Prostate gland (tissue), 2 donors: ENCODE measurements around the gene CABP2. TPM values are rescaled to one million over a fixed set of nuclear protein-coding genes. Genes with fewer than 3 reads are reported as not detected.
"Not testable (repeated sequence)": the region's sequence is repeated elsewhere in the genome, so short reads cannot be mapped to it uniquely, and the experiment has no call there.

Source experiments
- DNase-seq: peaks from one replicate; pipeline ENCODE4 v3.0.0-alpha.2; 2019; ENCODE audit warnings: low spot score
- H3K27ac ChIP-seq, 2 donors: fragments of 200-600 bp; sonication (generic); 2 replicates each; pipeline ENCODE4 v1.5.1; 2017 to 2019
- H3K27me3 ChIP-seq: fragments of 200-600 bp; sonication (generic); replicated peaks from 2 replicates; pipeline ENCODE4 v1.5.1; 2019; ENCODE audit not compliant: insufficient read depth
- H3K36me3 ChIP-seq, 2 donors: fragments of 200-600 bp; sonication (generic); 1 replicate in 1 of 2; 2 replicates in 1 of 2; pipeline versions ENCODE4 v1.5.1 to v1.8.1; 2017 to 2019
- H3K4me1 ChIP-seq: fragments of 200-600 bp; sonication (generic); replicated peaks from 2 replicates; pipeline ENCODE4 v1.5.1; 2019
- H3K4me3 ChIP-seq, 2 donors: fragments of 200-600 bp; sonication (generic); 2 replicates each; pipeline ENCODE4 v1.5.1; 2017 to 2019
- H3K9me3 ChIP-seq: fragments of 200-600 bp; sonication (generic); 2 replicates; pipeline ENCODE4 v1.5.1; 2017
- POLR2A ChIP-seq: fragments of 450-650 bp; IDR thresholded peaks from one replicate; pipeline ENCODE4 v1.6.1; 2016; ENCODE audit warnings: antibody characterized with exemption, mild to moderate bottlenecking
- POLR2AphosphoS5 ChIP-seq: sonication (generic); formaldehyde crosslinking; IDR thresholded peaks from one replicate; pipeline ENCODE4 v1.6.1; 2017; ENCODE audit warnings: antibody characterized with exemption
- WGBS: methylation state at CpG from one replicate; pipeline ENCODE4 v1.1.5; 2018; 5-methylcytosine and 5-hydroxymethylcytosine counted together
- intact Hi-C: fragments of 100-400 bp; cut with DNase I; formaldehyde crosslinking; loops from one replicate; pipeline ENCODE4 v1.14.2; 2022
- total RNA-seq, 2 donors: library from RNA; depleted of rRNA; stranded (reverse); fragments of >200 nt; gene quantifications; one replicate each; pipeline ENCODE4 v1.1.0, GENCODE V29; 2016
- TF ChIP-seq, protein P1 (sequence below), 4 experiments: fragments of 200-600 bp in 2 of 4; fragments of 450-650 bp in 2 of 4; sonication (generic) in 2 of 4; IDR thresholded peaks; 1 replicate in 3 of 4; 2 replicates in 1 of 4; pipeline ENCODE4 v1.5.1; 2016 to 2019; ENCODE audit warnings: antibody characterized with exemption in 4 of 4, mild to moderate bottlenecking in 2 of 4, moderate library complexity in 2 of 4

The CABP2 gene
- total RNA-seq, 2 donors from 2014 or later: not detected

DNA sequence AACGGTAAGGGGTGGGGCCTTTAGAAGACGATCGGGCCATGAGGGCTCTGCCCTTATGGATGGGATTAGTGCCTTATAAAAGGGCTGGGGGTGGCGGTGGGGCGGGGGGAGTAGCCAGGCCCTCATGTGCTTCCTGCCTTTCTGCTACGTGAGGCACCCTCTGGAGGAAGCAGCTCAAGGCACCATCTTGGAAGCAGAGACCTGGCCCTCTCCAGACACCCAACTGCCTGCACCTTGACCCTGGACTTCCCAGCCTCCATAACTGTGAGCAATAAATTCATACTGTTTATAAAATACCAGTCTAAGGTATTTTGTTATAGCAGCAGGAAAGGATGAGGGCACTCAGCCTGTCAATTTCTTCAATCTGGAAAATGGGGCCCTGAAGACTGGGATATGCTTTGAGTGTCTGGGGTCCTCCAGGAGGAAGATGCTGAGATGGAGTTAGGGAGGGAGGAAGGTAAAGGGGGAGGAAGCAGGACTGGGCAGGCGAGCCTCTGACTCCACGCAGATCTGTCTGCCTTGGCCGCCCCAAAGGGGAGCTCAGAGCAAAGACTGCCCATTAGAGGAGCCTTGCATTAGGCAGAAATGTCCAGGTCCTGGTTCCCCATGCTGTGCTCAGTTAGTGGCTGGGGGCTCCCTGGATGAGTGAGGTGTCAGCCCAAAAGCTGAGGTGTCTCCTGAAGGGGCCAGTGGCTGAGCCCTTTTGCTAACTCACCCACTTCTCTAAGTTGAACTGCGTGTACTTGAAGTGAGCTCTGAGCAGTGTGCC lies 5.3 kb downstream of the CABP2 start:
- intact Hi-C loops: no loop called here

DNA sequence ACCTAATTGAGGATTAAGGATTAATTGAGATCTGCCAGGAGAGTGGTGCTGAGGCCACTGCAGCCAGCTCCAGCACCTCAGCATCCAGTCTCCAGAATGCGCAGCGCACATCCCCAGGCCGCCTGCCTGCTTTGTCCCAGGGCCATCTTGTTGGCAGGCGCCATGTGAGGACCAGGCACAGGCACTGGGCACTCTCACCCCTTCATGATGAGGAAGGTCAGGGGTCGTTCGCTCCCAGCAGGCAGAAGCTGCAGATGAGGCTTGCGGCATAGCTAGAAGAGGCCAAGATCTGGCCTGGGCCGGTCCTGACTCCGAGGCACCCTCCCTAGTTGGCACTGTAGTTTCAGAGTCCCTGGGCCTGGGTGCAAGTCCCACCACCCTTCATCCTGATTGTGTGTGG lies 6.4 kb downstream of the CABP2 start:
- Histone ChIP-seq H3K4me1 (no peaks in the 10 kb centered on the region), H3K4me3 (no peak overlapping the region), H3K36me3 (no peaks in the 10 kb centered on the region), H3K9me3 (no peaks in the 10 kb centered on the region), H3K27ac (no peak overlapping the region), H3K27me3 (no peaks in the 10 kb centered on the region)
- intact Hi-C loops: no loop called here
- WGBS: 92% methylated on average over 9 of the region's 9 CpGs
- TF ChIP-seq POLR2AphosphoS5 (no peak), POLR2A (no peak)
- TF ChIP-seq, protein P1, sequence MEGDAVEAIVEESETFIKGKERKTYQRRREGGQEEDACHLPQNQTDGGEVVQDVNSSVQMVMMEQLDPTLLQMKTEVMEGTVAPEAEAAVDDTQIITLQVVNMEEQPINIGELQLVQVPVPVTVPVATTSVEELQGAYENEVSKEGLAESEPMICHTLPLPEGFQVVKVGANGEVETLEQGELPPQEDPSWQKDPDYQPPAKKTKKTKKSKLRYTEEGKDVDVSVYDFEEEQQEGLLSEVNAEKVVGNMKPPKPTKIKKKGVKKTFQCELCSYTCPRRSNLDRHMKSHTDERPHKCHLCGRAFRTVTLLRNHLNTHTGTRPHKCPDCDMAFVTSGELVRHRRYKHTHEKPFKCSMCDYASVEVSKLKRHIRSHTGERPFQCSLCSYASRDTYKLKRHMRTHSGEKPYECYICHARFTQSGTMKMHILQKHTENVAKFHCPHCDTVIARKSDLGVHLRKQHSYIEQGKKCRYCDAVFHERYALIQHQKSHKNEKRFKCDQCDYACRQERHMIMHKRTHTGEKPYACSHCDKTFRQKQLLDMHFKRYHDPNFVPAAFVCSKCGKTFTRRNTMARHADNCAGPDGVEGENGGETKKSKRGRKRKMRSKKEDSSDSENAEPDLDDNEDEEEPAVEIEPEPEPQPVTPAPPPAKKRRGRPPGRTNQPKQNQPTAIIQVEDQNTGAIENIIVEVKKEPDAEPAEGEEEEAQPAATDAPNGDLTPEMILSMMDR (IDR thresholded peaks at IDR 0.05): no peak
- DNase-seq: no peak

More for the DNA sequence above, 5.3 kb downstream of the CABP2 start:
- DNase-seq: no peak
- H3K4me3 ChIP-seq: no peak overlapping the region
- H3K27ac ChIP-seq: no peak overlapping the region
- WGBS: 65% methylated on average over 10 of the region's 10 CpGs
- H3K27me3 ChIP-seq: no peaks in the 10 kb centered on the region
- H3K36me3 ChIP-seq: no peaks in the 10 kb centered on the region
- H3K4me1 ChIP-seq: no peaks in the 10 kb centered on the region
- H3K9me3 ChIP-seq: no peaks in the 10 kb centered on the region
- TF ChIP-seq POLR2AphosphoS5 (no peak), POLR2A (no peak)
- TF ChIP-seq, protein P1 (IDR thresholded peaks at IDR 0.05): no peak

DNA sequence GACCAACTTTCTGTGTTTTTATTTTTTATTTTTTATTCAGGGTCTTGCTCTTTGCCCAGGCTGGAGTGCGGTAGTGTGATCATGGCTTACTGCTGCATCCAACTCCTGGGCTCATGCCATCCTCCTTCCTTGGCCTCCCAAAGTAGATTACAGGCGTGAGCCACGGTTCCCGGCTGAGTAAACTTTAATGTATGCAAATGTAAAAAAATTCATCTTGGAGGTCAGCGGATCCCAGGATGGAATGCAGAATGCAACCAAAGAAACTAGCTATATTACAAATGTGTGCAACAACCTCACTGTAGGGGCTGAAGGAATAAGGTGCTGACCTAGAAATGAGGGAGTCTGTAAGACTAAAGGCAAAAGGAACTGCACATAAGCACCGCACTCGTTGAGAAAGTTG lies 9.1 kb downstream of the CABP2 start:
- no peak for DNase-seq
- H3K9me3 ChIP-seq: no peaks in the 10 kb centered on the region
- WGBS: 67% methylated on average over 7 of the region's 7 CpGs
- no peaks in the 10 kb centered on the region for H3K27me3 ChIP-seq
- H3K4me1 ChIP-seq: no peaks in the 10 kb centered on the region
- H3K27ac ChIP-seq: no peak overlapping the region
- H3K36me3 ChIP-seq: no peaks in the 10 kb centered on the region
- intact Hi-C loops: no loop called here
- no peak overlapping the region for H3K4me3 ChIP-seq
- TF ChIP-seq POLR2AphosphoS5: no peak

DNA sequence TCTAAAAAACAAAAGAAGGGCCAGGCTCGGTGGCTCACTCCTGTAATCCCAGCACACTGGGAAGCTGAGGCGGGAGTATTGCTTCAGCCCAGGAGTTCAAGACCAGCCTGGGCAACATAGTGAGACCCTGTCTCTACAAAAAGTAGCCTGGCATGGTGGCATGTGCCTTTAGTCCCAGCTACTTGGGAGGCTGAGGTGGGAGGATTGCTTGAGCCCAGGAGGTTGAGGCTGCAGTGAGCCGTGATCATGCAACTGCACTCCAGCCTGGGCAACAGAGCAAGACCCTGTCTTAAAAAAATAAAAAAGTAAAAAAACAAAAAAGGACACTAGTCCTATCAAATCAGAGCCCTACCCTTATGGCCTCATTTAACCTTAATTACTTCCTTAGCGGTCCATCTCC lies 11.7 kb downstream of the CABP2 start:
- WGBS: 91% methylated on average over 4 of the region's 4 CpGs
- DNase-seq, H3K9me3 ChIP-seq, H3K27me3 ChIP-seq, H3K4me1 ChIP-seq, H3K36me3 ChIP-seq, H3K27ac ChIP-seq, intact Hi-C loops, H3K4me3 ChIP-seq: not testable (repeated sequence)

DNA sequence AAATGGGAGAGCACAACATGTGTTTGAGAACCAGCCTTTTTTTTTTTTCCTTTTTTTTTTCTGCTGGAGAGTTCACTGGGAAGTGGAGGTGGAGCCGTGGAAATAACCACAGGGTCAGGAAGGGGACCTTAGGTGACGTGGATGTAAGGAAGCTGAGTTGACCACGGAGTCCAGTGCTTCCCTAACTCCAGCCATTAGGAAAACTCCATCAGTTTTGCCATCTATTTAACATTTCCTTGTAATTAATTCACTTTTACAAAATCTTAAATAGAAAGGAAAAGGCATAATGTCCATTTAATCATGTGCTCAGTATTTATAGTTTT lies 13.3 kb downstream of the CABP2 start:
- Histone ChIP-seq H3K4me1 (peaks cover 9% of the 10 kb centered on the region), H3K4me3 (no peak overlapping the region), H3K27me3 (no peaks in the 10 kb centered on the region), H3K36me3 (no peaks in the 10 kb centered on the region), H3K27ac (no peak overlapping the region), H3K9me3 (no peaks in the 10 kb centered on the region)
- intact Hi-C loops: no loop called here
- TF ChIP-seq POLR2AphosphoS5 (no peak), POLR2A (no peak)
- TF ChIP-seq, protein P1 (IDR thresholded peaks at IDR 0.05): no peak
- WGBS: 60% methylated on average over 3 of the region's 3 CpGs
- no peak for DNase-seq

DNA sequence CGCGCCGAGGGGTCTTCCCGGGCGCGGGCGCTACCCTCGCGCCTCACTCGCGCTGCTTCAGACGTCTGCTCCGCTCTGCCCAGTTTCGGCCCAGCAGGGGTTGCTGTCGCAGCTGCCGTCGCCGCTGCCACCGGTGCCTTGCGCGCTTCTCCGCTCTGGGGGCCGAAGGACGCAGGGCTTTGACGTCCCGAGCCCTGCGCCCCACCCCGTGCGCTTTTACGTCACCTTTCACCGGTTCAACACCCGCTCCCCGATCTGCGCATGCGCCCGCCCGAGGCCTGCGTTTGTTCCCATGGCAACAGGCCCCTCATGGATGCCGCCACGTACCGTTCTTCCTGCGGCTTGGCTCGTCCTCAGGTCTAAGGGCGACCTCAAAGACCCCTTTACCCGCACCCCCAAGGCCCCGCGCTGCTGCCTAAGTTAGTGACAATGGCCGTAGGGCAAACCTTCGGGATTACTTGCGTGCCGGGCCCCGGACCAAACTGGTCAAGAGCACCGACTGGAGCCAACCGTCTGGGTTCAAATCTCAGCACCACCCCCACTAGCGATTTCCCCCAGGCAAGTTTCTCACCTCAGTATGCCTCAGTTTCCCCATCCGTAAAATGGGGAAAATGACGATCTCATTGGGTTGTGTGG lies 14.6 kb downstream of the CABP2 start:
- 1% methylated on average over 48 of the region's 57 CpGs for WGBS
- Histone ChIP-seq H3K4me1 (peaks cover 9% of the 10 kb centered on the region), H3K9me3 (no peaks in the 10 kb centered on the region), H3K27me3 (no peaks in the 10 kb centered on the region), H3K4me3 (peak overlapping the region; percentile 71 to 74), H3K36me3 (no peaks in the 10 kb centered on the region), H3K27ac (peak overlapping the region; percentile 97 to 98)
- intact Hi-C loops: loop anchor here (5.0 to 10.0 kb wide), 2 partner anchors 106 to 154 kb away; partner anchors contain the start of genes POLD4, PPP1CA and TBC1D10C
- DNase-seq: peak; percentile 94
- TF ChIP-seq POLR2A (peak; percentile 9), POLR2AphosphoS5 (peak; percentile 74)
- TF ChIP-seq, protein P1 (IDR thresholded peaks at IDR 0.05): peak in 1 of 4 experiments; percentile 24
